ENCODE data around the gene NTM.

NTM gene

GRCh38 chr11:132142554-132142953 lies 772.1 kb downstream of the NTM start:
- CTCF ChIA-PET, result no interaction called here
- POLR2A ChIA-PET, result no interaction called here
- DNase-seq (ENCODE audit: extremely low spot score), result no peak
- no peak for TF ChIP-seq TARDBP (IDR thresholded peaks at IDR 0.05)
- no peak for TF ChIP-seq HDGF (IDR thresholded peaks at IDR 0.05; ENCODE audit: borderline replicate concordance)

GRCh38 chr11:132147464-132147863 lies 777.0 kb downstream of the NTM start:
- TF ChIP-seq FOXK2 (IDR thresholded peaks at IDR 0.05), result no peak
- no peak for TF ChIP-seq ZNF384 (IDR thresholded peaks at IDR 0.05)
- DNase-seq (ENCODE audit: extremely low spot score), result no peak
- POLR2A ChIA-PET, result no interaction called here
- CTCF ChIA-PET, result no interaction called here

GRCh38 chr11:132154781-132155180 lies 784.4 kb downstream of the NTM start:
- CTCF ChIA-PET, result no interaction called here
- TF ChIP-seq SUZ12 (IDR thresholded peaks at IDR 0.05), result no peak
- TF ChIP-seq TARDBP (IDR thresholded peaks at IDR 0.05), result no peak
- DNase-seq (ENCODE audit: extremely low spot score), result no peak
- POLR2A ChIA-PET, result no interaction called here

- DNase-seq (ENCODE audit: extremely low spot score), result peak; percentile 21
- ChIA-PET POLR2A (no interaction called here), CTCF (no interaction called here)
- TF ChIP-seq LEF1 (IDR thresholded peaks at IDR 0.05; ENCODE audit: borderline replicate concordance) (no peak), FOXK2 (IDR thresholded peaks at IDR 0.05) (no peak), ZNF384 (IDR thresholded peaks at IDR 0.05) (no peak), BHLHE40 (IDR thresholded peaks at IDR 0.05; ENCODE audit: borderline replicate concordance) (no peak), CTBP1 (IDR thresholded peaks at IDR 0.05; ENCODE audit: borderline replicate concordance) (no peak), HDGF (IDR thresholded peaks at IDR 0.05; ENCODE audit: borderline replicate concordance) (no peak), TARDBP (IDR thresholded peaks at IDR 0.05) (no peak), PKNOX1 (IDR thresholded peaks at IDR 0.05) (no peak), FOXM1 (IDR thresholded peaks at IDR 0.05; ENCODE audit: borderline replicate concordance) (no peak), NFRKB (IDR thresholded peaks at IDR 0.05) (no peak), ARNT (IDR thresholded peaks at IDR 0.05) (no peak), SUZ12 (IDR thresholded peaks at IDR 0.05) (no peak), L3MBTL2 (conservative IDR thresholded peaks at IDR 0.05) (no peak)
Observed at GRCh38 chr11:132158091-132158490, 787.7 kb downstream of the NTM start.

- no peak for TF ChIP-seq ELF4 (IDR thresholded peaks at IDR 0.05)
- TF ChIP-seq ARNT (IDR thresholded peaks at IDR 0.05), result no peak
- TF ChIP-seq ZNF384 (IDR thresholded peaks at IDR 0.05), result no peak
- no peak for TF ChIP-seq SUZ12 (IDR thresholded peaks at IDR 0.05)
- TF ChIP-seq HDGF (IDR thresholded peaks at IDR 0.05; ENCODE audit: borderline replicate concordance), result no peak
- no peak for TF ChIP-seq FOXM1 (IDR thresholded peaks at IDR 0.05; ENCODE audit: borderline replicate concordance)
- no peak for TF ChIP-seq NFRKB (IDR thresholded peaks at IDR 0.05)
- no peak for TF ChIP-seq FOXA1 (IDR thresholded peaks at IDR 0.05)
- TF ChIP-seq L3MBTL2 (conservative IDR thresholded peaks at IDR 0.05), result no peak
- TF ChIP-seq CTBP1 (IDR thresholded peaks at IDR 0.05; ENCODE audit: borderline replicate concordance), result no peak
- no peak for TF ChIP-seq LEF1 (IDR thresholded peaks at IDR 0.05; ENCODE audit: borderline replicate concordance)
- TF ChIP-seq SP1 (IDR thresholded peaks at IDR 0.05), result no peak
- TF ChIP-seq FOXK2 (IDR thresholded peaks at IDR 0.05), result no peak
- no peak for TF ChIP-seq PKNOX1 (IDR thresholded peaks at IDR 0.05)
- no peak for TF ChIP-seq TARDBP (IDR thresholded peaks at IDR 0.05)
- no peak for TF ChIP-seq BHLHE40 (IDR thresholded peaks at IDR 0.05; ENCODE audit: borderline replicate concordance)
- ChIA-PET POLR2A (no interaction called here), CTCF (no interaction called here)
- DNase-seq (ENCODE audit: extremely low spot score), result no peak
Observed at GRCh38 chr11:132158696-132159095, 788.3 kb downstream of the NTM start.

GRCh38 chr11:132161403-132162078 lies 791.1 kb downstream of the NTM start:
- CTCF ChIA-PET, result no interaction called here
- DNase-seq (ENCODE audit: extremely low spot score), result no peak
- POLR2A ChIA-PET, result no interaction called here
- TF ChIP-seq PKNOX1 (IDR thresholded peaks at IDR 0.05) (no peak), SP1 (IDR thresholded peaks at IDR 0.05) (no peak), LEF1 (IDR thresholded peaks at IDR 0.05; ENCODE audit: borderline replicate concordance) (no peak), ZNF384 (IDR thresholded peaks at IDR 0.05) (no peak), CTBP1 (IDR thresholded peaks at IDR 0.05; ENCODE audit: borderline replicate concordance) (no peak), BHLHE40 (IDR thresholded peaks at IDR 0.05; ENCODE audit: borderline replicate concordance) (no peak), NFRKB (IDR thresholded peaks at IDR 0.05) (no peak), HDGF (IDR thresholded peaks at IDR 0.05; ENCODE audit: borderline replicate concordance) (no peak)

- no peak for DNase-seq (ENCODE audit: extremely low spot score)
- POLR2A ChIA-PET, result no interaction called here
- TF ChIP-seq L3MBTL2 (conservative IDR thresholded peaks at IDR 0.05) (no peak), SP1 (IDR thresholded peaks at IDR 0.05) (no peak), SUZ12 (IDR thresholded peaks at IDR 0.05) (no peak), ELF4 (IDR thresholded peaks at IDR 0.05) (no peak), FOXM1 (IDR thresholded peaks at IDR 0.05; ENCODE audit: borderline replicate concordance) (no peak), FOXA1 (IDR thresholded peaks at IDR 0.05) (no peak), HDGF (IDR thresholded peaks at IDR 0.05; ENCODE audit: borderline replicate concordance) (no peak), ARNT (IDR thresholded peaks at IDR 0.05) (no peak)
- CTCF ChIA-PET, result no interaction called here
Observed at GRCh38 chr11:132168344-132168981, 798.0 kb downstream of the NTM start.
